Myocyte (in vitro differentiated cells): Measurements from ENCODE around the gene SYNPO. TPM values are rescaled to one million over a fixed set of nuclear protein-coding genes. Genes with fewer than 3 reads are reported as not detected.

Experiments used
- DNase-seq: peaks from one replicate; pipeline ENCODE4 v3.0.0-alpha.2; 2012; ENCODE audit warnings: low read depth
- total RNA-seq: library from RNA; depleted of rRNA; stranded (reverse); fragments of >200 nt; gene quantifications from 2 replicates; pipeline ENCODE4 v1.2.3, GENCODE V29; 2014

Gene SYNPO
- total RNA-seq, 1 donor from 2014 or later, result 8.1 TPM

DNA sequence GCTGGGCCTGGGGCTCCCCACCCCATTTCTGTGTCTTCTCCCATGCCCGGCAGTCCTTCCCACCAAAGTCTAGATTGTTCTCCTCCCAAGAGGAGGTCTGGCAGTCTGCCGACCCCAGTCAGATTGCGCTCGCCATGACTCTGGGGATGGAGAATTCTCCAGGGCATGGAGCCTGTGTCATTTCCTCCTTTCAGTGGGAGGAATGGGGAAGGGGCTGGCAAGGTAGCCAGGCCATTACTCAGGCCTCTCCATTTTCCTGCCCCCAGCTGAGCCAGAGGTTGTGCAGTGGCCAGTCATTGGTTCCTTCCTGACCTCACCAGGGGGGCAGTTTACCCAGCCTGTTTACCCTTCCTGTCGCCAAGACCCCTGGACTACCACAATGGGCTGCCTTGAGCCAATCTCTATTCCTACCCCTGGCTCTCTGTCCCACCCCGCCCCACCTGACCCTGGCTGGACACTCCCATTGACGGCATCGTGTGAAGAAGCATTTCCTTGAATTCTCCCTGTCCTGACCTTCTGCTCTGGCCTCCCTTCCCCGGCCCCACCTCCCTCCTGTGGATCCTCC, 628 bp downstream of the SYNPO start:
- DNase-seq, result no peak

DNA sequence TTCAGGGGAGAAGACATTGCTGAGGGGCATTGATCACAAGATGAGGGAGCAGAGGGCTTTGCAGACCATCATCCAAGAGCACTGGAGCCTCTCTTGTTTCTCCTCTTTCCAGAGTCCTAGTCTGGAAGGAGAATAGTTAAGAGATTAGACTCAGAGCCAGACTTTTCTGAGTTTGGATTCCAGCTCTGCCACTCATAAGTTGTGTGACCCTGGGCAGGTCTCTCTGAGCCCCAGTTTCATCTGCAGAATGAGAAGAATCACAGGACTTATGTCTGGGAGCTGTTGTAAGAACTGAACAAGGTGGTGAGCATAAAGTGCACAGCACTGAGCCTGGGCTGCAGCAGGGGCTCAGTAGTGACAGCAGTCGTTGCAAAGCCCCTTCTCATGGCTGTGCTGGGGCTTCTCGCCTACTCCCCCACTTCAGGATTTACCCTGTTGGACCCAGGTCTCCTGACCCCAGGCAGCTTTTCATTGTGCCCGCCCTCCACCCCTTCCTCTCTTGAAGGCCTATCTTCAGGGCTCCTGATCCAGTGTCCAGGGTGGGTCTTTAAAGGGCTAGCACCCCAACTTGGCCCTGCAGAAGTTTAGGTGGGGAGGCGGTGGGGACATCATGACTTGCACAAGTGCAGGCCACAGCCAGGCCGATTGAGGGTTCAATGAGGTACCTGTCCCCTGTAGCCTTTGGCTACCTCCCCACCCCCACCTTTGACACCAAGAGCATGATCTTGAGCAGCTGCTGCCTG, 1.5 kb downstream of the SYNPO start:
- no peak for DNase-seq

- peak; percentile 90 for DNase-seq
Observed at GRCh38 chr5:150642567-150642927, 2.1 kb downstream of the SYNPO start.

DNA sequence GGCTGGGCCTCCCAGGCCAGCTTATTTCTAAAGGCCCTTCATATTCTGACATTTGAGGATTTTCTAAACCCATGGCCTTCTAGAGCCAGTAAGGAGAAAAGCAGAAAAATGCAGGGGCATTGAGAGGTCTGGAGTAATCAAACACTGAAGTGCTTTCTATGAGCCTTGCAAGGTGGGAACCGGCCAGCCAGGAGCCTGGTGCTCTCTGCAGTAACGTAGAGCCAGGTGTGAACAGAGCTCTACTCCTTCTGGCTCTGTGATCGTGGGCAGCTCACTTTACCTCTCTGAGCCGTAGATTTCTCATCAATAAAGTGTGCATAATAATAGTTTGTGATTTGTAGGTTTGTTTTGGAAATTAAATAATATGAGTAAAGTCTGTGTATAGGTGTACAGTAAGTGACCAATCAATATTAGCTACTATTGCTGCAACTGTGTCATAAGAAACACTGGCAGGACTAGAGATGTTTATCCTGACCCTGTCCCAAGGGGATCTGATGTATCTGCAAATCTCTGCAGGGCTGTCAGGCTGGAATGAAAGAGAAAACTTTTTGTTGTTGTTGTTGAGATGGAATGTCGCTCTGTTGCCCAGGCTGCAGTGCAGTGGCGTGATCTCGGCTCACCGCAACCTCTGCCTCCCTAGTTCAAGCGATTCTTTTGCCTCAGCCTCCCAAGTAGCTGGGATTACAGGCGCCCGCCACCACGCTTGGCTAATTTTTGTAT, 2.7 kb downstream of the SYNPO start:
- no peak for DNase-seq

DNA sequence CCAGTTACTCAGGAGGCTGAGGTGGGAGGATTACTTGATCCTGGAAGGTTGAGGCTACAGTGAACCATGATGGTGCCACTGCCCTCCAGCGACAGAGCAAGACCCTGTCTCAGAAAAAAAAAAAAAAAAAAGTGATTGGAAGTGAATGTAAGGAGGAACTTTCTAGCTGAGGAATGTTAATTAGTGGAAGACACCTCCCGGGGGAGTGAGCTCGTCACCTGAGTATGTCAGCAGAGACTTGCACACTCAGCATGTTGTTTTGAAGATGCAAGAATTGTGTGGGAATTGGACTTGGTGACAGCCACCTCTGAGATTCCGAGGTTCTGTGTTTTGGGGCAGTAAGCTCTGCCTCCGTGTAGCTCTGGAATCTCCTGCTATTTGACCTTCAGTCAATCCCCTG, 3.6 kb downstream of the SYNPO start:
- no peak for DNase-seq

- DNase-seq, result peak; percentile 88
Observed at GRCh38 chr5:150644514-150644913, 4.1 kb downstream of the SYNPO start.

- peak; percentile 95 for DNase-seq
Observed at GRCh38 chr5:150645070-150645700, 4.7 kb downstream of the SYNPO start.

DNA sequence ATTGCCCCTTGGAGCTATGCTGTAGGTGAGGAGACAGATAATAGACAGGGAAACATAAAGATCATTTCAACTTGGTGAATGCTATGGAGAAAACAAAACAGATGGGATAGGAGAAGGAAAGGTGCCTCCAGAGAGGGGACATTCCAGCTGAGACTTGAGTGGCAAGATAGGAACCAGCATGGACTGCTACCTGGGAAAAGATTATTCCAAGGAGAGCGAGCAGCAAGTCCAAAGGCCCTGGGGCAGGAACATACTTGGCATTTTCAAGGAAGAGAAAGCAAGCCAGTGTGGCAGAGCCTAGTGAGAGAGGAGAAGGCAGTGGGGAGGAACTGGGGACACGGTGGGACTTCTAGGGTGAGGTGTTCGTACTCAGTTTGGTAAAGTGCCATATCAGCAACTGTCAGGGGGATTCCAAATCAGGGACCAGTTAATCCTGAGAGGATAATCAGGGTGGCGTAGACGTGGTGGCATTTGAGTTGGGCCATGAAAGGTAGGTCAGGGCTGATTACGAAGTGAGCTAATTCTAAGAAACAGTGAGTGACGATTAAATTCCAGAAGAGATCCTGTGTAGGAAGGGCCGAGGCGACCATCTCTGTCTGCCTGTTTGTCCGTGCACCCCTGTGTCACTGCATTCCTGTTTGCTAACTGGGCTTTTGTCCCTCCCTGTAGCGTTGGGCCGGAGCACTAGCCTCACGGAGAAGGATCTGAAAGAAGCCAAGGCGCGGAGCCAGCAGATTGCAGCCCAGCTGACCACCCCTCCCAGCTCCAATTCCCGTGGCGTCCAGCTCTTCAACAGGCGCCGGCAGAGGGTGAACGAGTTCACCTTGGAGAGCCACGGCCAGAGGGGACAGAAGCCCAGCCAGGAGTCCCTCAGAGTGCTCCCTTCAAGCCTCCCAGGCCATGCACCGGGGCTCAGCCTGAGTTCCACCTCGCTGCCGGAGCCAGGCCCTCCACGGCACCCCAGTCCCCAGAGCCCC, 7.1 kb downstream of the SYNPO start:
- DNase-seq, result no peak

- peak; percentile 95 for DNase-seq
Observed at GRCh38 chr5:150648294-150649107, 8.0 kb downstream of the SYNPO start.

DNA sequence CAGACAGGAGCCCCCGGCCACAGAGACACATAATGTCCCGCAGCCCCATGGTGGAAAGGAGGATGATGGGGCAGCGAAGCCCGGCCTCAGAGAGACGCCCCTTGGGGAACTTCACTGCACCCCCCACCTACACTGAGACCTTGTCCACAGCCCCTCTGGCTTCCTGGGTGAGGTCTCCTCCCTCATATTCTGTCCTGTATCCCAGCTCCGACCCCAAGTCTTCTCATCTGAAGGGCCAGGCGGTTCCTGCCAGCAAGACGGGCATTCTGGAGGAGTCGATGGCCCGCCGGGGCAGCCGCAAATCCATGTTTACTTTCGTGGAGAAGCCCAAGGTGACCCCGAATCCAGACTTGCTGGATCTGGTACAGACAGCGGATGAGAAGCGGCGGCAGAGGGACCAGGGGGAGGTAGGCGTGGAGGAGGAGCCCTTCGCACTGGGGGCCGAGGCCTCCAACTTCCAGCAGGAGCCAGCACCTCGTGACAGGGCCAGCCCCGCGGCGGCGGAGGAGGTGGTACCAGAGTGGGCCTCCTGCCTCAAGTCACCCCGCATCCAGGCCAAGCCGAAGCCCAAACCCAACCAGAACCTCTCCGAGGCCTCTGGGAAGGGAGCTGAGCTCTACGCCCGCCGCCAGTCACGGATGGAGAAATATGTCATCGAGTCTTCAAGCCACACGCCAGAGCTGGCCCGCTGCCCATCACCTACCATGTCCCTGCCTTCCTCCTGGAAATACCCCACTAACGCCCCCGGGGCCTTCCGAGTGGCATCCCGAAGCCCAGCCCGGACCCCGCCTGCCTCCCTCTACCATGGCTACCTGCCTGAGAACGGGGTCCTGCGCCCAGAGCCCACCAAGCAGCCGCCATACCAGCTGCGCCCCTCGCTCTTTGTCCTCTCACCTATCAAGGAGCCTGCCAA, 8.9 kb downstream of the SYNPO start:
- no peak for DNase-seq

GRCh38 chr5:150650021-150651006, 9.9 kb downstream of the SYNPO start:
- no peak for DNase-seq

DNA sequence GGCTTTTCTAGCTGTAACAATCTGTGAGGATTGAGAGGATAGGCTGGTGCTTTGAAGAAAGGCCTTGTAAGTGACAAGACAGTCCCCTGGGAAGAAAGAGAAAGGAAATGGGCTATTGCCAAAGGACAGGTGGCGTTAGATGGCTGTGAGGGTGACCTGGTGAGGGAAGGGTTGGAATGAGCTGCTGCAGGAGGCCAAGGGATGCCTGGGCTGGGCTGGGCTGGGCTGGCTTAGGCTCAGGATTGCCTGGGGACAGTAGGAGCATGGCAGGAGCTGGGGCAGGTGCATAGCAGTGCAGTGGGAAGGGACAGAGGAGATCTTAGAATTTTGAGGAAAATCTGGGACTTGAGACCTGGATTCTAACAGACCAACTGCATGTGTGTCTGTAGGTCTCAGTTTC, 10.9 kb downstream of the SYNPO start:
- peak; percentile 51 for DNase-seq

GRCh38 chr5:150651924-150652671, 11.6 kb downstream of the SYNPO start:
- no peak for DNase-seq

DNA sequence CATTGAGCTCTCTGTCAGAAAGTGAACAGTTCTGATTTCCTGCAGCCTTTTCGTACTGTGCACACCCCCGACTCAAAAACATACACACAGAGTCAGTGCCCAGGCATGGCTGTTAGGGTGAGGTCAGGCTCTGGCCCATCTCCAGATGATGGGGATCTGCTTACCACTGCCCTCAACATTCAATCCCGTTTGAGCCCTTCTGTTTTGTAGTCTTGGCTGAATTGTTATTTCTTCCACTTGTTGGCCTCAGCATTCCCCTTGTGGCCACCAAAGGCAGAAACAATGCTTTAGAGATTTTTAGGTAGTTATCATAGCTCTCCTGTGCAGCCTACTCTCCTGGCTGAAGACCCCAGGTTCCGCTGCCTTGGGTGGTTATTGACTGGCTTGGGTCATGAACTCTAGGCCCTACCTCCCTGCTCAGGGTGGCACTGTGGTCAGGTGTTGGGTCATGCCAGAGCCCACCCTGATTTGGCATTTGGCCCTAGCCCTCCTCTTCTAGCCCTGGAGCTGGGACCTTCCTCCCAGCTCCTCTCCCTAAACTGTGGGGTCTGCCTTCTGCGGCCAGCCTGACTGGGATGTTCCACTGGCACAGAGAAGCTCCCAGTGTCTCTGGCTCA, 12.8 kb downstream of the SYNPO start:
- peak; percentile 87 for DNase-seq

- DNase-seq, result no peak
Observed at GRCh38 chr5:150653762-150654556, 13.5 kb downstream of the SYNPO start.

DNA sequence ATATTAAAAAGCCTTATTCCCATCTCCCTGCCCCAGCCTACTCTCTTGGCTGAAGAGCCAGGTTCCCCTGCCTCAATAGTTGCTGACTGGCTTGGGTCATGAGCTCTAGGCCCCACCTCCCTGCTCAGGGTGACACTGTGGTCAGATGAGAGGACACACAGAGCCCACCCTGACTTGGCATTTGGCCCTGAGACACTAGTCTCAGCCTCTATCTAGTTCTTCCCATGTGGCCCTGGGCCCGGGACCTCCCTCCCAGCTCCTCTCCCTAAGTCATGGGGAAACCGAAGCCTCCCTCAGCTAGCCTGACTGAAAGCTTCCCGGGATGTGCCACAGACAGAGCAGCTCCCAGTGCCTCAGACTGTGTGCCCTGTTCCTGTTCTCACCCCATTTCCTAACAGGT, 14.8 kb downstream of the SYNPO start:
- no peak for DNase-seq
